ENCODE data around the gene CYP27A1.
"Not testable (repeated sequence)": the region's sequence is repeated elsewhere in the genome, so short reads cannot be mapped to it uniquely, and the experiment has no call there.

Gene CYP27A1

DNA sequence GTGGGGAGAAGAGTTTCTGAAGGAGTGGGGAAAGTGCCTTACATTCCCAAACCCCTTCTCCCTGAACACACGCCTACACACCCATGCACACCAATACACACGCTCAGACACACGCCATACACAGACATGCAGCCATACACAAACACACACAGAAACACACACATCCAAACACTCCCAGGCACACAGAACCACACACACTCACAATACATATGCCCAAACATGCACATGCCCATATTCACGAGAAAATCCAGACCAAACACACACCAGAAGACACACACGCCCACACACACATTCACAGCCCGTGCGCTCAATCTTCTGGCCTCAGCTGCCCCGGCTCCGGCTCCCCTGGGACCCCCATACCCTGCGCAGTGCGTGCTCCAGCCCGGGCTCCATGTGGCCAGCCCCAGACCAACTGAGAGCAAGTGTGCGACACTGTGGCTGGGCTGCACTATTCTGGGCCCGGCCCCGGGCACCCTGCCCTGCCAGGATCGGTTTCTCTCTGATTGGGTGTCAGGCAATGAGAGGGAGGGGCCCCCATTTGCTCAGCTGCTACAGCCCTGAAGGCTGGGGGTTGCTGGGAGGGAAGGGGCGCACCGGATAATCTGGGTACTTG is 49.5 kb downstream of the CYP27A1 start, which contains the start of gene PRKAG3:
Gene PRKAG3, minus strand, starts transcription at position 426 of the 613 bp plus-strand sequence.
- DNase-seq (ENCODE audit: low read depth in 2 of 2), result no peak

DNA sequence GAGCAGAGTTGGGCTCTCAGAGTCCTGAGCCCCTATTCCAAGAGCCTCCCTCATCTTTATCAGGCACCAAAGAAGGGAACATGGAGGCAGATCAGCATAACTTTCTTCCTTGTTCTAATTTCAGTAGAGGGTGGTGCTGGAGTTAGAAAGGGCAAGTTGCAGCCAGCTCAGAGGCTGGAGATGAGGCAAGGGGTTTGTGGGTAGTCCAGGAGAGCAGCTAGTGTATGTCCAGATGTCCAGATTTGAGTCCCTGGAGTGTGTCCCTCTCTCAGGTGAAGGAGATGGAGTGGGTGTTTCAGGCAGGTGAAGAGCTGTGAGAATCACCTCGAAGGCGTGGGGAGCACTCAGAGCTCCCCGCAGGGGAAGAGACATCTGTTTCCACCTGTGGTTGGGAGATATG is 50.1 kb downstream of the CYP27A1 start:
- no peak for DNase-seq (ENCODE audit: low read depth in 2 of 2)

DNA sequence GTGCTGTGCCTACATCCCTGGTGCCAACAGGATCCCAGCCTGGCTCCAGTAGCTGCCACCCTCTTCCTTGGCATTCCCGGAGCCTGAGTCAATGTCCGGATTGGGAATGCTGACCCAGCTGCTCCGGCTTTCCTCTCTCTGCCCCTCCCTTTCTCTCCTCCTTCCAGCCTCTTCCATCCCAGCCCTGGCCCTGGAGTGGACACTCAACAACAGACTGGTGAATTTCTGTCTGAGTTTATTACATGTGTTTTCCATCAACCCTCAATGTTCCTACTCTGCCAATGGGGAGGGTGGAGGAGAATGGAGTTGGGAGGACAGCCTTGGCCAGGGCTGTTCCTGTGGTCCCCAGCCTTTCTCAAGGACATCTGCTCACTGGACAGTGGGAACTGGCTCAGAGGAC is 50.6 kb downstream of the CYP27A1 start:
- no peak for DNase-seq (ENCODE audit: low read depth in 2 of 2)

DNA sequence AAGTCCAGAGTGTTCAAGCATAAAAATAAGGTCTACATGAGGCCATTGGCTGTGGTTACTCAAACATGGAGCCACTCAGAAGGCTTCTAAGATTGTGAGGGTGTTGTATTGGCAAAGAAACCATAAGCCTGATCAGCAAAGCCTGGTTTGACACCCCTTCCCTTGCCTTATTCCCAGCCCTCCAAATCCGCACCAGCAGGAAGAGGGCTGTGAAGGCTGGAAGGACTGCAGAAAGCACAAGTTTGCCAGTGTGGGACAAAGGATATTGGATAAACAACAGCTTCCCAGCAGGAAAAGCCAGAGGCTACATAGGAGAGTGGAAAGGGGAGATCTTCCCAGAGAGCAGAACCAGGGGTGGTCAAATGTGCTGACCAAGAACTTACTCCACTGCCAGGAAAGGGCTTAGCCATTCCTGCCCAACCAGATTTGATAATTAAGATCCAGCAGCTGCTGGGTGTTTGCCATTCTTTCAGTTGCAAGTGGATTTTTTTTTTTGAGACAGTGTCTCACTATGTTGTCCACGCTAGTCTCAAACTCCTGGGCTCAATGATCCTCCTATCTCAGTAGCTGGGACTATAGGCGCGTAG is 51.2 kb downstream of the CYP27A1 start:
- DNase-seq (ENCODE audit: low read depth in 2 of 2), result no peak

DNA sequence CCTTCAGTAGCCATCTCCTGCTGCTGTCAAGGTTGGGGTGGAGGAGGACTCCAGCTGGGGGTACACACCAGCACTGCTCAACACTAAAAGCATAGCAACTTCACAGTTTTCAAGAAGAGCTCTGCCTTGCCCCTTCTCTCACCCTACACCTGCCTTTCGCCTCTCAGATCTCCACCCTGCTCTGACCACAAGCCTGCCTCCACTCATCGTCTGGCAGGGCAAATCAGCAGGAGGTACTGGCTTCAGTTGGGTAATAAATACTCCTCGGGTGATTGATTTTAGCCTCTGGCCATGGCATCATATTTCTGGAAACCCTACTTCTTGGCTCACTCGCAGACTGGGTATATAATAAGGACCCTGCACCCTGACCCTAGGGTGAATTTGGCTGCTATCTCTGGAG is 52.7 kb downstream of the CYP27A1 start:
- DNase-seq (ENCODE audit: low read depth in 2 of 2), result no peak

DNA sequence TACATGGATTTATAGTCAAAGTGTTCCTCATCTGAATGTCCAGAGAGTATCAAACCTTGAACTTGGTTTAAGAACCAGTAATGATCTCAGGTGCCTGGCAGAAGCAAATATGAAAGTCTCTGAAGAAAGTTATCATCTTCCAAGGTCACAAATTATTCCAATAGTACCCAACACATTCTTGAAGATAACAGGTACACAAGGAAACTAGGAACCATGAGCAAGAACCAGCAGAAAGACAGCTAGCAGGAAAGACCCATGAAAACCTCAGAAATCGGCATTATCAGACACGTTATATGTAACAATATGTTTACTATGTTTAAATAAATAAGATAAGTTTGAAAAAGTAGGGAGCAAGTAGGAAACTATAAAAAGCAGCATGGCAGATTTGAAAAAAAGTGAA is 55.5 kb downstream of the CYP27A1 start:
- no peak for DNase-seq (ENCODE audit: low read depth in 2 of 2)

DNA sequence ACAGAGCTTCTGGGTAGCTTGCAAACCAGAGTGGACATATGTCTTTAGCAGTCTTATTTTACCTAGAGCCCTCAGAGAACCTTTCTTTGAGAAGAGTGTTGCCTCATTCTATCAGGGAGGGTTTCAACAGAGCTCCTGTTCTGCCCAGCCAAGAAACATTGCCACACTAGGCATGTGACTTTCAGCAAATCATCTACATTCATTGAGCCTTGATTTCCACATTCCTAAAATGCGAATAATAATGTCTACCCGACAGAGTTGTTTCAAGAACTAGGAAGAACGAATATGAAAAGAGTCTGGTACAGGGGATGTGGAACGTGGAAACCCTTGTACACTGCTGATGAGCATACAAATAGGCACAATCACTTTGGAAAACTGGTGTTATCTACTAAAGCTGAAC is 57.5 kb downstream of the CYP27A1 start:
- no peak for DNase-seq (ENCODE audit: low read depth in 2 of 2)

DNA sequence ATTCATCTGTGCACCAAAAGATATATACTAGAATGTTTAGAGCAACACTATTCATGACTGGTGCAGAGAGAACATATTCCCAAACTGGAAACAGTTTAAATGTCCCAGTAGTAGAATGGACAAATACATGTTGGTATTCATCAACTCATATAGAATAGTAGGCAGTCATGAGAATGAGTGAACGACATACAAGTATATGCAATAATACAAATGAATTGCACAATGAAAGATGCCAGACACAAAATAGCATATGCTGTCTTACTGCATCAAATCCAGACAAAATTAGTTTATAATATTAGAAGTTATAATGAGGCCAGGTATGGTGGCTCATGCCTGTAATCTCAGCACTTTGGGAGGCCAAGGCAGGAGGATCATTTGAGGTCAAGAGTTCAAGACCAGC is 57.9 kb downstream of the CYP27A1 start:
- no peak for DNase-seq (ENCODE audit: low read depth in 2 of 2)

DNA sequence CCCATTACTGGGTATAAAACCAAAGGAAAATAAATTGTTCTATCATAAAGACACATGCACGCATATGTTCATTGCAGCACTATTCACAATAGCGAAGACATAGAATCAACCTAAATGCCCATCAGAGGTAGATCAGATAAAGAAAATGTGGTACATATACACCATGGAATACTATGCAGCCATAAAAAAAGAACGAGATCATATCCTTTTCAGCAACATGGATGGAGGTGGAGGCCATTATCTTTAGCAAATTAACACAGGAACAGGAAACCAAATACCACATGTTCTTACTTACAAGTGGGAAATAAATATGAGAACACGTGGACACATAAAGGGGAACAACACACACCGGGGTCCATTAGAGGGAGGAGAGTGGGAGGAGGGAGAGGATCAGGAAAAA is 62.4 kb downstream of the CYP27A1 start:
- DNase-seq (ENCODE audit: low read depth in 2 of 2), result not testable (repeated sequence)

DNA sequence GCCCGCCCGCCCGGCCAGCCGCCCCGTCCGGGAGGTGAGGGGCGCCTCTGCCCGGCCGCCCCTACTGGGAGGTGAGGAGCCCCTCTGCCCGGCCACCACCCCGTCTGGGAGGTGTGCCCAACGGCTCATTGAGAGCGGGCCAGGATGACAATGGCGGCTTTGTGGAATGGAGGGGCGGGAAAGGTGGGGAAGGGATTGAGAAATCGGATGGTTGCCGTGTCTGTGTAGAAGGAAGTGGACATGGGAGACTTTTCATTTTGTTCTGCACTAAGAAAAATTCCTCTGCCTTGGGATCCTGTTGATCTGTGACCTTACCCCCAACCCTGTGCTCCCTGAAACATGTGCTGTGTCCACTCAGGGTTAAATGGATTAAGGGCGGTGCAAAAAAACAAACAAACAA is 65.0 kb downstream of the CYP27A1 start:
- not testable (repeated sequence) for DNase-seq (ENCODE audit: low read depth in 2 of 2)

DNA sequence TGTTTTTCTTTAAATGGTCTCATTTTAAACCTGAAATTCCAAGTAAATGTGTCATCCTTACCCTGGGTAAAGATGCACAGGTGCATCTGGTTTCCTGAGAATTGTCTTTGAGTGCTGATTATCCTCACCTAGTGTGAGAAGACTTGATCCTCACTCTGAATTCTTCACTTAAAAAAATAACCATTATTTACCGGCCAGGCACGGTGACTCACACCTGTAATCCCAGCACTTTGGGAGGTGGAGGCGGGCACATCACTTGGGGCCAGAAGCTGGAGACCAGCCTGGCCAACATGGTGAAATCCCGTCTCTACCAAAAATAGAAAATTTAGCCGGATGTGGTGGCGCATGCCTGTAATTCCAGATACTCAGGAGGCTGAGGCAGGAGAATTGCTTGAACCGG is 67.8 kb downstream of the CYP27A1 start:
- DNase-seq (ENCODE audit: low read depth in 2 of 2), result no peak

DNA sequence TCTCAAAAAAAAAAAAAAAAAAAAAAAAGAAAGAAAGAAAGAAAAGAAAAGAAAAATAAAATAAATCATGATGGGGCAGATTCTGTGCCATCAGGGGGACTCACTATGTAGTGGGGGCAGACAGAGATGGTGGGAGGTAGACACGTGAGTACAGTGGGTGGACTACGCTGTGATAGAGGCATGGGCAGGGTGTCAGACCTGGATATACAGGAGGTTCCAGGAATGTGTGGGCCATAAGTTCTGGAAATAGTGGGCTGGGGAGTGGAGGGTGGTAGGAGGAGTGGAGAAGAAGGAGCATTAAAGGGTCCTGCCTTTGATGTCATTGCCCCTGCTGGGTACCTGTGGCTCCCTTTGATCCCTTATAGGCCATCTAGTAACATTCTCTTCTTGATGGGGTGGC is 68.8 kb downstream of the CYP27A1 start:
- DNase-seq (ENCODE audit: low read depth in 2 of 2), result no peak

DNA sequence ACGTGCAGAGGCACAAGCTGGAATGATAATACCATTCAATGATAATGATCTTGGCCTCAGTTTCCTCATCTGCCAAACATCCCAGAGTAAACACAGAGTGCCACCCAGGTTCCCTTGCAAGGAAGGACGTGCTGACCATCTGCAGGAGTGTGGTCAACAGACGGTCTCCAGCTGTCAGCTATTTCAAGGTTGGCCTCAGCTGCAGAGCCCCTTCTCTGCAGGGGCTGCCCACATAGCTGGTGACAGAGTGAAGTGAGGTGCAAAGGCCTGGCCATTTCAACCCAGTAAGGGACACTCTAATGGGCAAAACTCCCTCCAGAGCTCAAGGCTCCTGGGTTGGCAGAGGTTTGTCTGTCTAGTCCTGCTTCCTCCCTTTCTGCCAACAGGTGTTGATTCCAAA is 69.3 kb downstream of the CYP27A1 start:
- no peak for DNase-seq (ENCODE audit: low read depth in 2 of 2)

DNA sequence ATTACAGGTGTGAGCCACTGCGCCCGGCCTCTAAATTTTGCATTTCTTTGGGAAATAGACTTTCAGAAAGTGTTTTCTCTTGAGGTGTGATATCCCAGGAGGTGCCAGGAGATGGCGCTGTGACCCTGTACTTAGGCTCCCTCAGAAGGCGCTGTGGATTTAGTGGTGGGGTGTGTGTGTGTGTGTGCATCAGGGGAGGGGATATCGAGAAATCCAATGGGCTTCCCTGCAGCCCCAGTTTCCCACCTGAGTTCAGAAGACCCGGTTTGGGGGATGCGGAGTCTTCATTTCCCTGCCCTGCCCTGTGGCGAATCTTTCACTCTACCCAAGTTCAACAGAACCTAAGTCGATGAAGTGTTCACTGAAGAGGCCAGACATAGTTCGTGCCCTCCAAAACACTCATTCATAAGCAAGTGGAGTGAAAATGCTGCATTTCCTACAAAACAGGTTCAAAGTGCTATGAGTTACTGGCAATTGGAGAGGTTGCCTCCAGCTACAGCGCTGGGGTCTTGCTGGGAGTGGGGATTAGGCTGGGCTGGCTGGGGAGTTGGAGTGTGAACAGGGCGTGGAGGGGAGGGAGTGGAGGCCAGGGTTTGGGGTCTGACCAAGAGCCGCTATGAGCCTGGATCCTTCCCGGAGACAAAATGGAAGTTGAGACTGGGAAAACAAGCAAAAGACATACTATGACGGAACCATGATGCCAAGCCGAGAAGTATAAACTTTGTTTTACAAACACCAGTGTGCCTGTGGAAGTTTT is 71.1 kb downstream of the CYP27A1 start:
- DNase-seq (ENCODE audit: low read depth in 2 of 2), result peak; percentile 27 to 58

DNA sequence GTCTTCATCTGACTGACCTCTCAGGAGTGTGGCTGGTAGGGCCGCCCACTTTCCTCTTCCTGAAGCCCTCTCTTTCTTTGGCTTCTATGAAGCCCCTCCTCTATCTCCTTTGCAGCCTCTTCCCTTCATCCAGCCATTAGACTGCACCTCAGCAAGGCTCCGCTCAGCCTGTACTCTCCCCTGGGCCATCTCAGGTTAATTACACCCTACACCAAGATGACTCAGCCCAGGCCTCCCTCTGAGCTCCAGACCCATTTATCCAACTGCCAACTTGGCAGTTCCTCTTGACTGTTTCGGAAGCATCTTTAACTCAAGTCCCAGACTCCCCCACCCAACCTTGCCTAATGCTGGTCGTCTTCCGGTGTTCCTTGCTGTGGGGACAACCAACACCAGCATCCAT is 71.8 kb downstream of the CYP27A1 start:
- DNase-seq (ENCODE audit: low read depth in 2 of 2), result no peak

DNA sequence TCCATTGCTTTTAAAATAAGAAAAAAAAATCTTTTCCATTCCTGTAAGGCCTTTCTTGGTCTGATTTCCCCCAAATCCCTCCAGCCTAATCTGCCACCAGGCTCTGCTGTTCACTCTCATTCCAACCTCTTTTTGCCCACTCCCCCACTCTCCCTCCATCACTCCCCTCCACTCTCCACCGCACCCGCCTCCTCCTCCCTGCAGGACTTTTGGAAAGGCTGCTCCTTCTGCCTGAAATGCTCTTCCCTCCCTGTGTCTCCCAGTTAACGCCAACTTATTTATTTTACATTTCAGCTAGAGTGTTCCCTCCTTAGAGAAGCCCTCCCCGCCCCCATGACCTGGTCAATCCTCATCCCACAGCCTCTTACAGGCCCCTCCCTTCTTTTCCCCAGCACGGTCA is 72.9 kb downstream of the CYP27A1 start:
- DNase-seq (ENCODE audit: low read depth in 2 of 2), result no peak

DNA sequence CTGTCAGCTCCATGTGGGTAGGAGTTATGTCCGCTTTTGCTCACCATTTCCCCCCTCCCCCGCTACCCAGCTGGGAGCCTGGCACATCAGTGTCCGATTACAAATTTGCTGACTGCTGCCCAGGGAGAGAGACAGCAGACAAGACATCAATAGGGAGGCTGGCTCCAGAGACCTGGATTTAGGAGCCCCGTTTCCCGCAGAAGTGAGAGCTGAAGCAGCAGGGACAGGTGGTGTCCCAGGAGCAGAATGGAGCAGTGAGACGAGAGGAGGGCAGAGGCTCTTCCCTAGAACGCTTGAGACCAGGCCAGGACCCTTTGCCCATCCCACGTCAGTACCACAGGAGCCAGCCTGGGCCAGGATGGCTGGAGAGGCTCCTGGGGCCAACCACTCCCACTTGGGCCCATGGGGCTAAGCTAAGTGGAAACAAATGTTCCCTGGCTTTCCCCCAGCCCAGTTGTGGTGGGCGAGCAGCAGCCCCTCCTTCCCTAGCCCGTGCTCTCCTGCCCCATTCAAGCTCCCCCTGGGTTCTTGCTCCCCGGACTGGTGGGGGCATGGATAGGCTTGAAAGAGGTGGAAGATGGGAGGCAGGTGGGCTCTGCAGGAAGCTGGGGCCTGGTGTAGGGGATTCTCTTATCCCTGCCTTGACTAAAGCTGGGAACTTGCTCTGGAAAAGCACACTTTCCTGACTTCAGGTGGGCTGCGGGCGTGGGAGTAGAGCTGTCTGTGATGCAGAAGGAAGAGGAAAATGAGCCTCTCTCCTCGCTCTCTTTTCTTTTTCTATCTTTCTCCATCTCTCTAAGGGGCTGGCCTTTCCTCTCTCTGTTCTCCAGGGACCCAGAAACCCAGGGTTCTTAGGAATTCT is 73.6 kb downstream of the CYP27A1 start:
- no peak for DNase-seq (ENCODE audit: low read depth in 2 of 2)

DNA sequence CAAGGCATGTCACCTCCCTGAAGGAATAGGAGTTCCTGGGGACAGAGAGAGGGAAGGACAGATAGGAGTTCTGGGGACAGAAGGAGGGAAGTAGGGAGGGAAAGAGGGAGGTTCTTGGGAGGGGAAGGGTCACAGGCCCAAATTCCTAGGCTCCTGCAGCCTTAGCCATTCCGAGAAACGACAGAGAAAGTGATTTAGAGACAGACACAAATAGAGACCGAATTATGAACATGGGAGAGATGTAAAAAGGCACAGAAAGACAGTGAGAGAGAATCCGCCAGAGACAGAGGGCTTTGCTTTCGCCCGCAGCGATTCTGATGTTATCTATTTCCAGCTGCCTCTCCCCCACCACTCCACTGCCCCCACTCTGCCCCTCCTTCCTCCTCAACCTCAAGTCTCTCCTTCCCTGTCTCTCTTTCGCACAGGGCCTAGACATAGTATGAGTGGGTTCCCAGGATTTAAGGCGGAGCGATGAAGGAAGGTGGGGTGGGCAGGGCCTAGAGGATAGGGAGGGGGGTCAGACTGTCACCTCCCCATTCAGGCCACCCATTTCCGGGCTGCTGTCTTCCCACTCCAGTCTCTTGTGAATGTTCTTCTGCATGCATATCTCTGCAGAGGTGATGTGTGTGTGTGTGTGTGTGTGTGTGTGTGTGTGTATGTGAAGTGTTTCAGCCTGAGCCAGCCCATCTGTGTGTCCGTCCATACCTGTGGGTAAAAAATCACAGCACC is 74.4 kb downstream of the CYP27A1 start:
- no peak for DNase-seq (ENCODE audit: low read depth in 2 of 2)

DNA sequence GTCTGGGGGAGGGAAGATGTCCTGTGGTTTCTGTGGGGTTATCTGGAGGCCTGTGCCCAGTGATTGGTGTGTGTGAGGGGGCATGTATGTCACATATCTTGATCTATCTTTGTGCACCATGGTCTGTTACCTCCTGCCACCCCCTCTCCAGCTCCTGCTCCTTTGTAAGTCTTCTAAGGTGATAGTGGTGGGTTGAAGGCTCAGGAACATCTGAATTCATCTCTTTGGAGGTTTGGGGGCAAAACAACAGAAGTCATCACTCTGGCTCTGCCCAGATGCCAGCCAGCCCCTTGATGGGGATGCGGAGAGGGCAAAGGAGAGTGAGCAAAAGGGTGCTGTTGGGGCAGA is 74.9 kb downstream of the CYP27A1 start:
- DNase-seq (ENCODE audit: low read depth in 2 of 2), result no peak

DNA sequence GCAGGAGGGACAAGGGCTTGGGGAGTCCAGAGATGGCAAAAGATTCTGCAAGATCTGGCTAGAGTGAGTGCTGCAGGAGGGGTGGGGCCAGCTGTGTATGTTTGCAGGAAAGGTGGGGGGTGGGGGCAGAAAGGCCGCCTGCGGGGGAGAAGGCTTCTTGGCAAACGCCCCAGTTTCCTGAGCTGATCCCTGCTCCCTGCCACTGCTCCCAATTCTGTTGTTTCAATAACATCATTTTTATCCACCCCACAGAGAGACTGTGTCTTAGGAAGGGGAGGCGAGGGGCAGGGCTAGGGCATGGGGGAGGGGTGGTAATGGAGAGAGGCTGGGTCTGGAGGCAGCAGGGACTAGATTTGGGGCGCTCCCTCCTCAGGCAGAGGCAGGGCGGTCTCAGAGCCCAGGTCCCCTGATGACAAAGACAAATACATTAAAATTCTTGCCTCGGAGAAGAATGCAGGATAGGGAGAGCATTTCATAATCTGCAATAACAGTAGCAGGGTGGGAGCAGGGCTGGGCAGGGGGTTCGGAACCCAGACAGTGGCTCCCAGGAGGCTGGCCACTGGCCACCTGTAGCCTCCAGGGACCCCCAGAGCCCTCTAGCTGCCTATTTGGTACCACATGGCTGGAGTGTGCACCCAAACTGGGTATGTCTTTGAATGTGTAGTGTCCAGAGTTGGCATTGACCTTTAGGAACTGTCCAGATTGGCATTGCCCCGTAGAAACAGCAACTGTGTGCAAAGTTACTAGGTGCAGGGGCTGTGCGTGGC is 75.6 kb downstream of the CYP27A1 start:
- no peak for DNase-seq (ENCODE audit: low read depth in 2 of 2)

DNA sequence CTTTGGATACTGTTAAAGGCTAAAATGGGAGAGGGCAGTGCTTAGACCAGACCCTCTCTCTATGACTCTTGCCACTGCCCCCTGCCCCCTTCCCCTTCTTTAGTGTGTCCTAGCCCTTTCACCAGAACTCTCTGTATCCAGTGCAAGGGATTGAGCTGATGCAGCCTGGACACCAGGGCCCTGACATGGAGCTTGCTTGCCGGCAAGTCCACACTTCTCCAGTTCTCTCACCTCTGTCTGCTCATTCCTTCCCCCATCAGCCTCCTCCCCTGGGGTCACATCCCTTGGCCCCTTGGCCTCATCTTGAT is 76.1 kb downstream of the CYP27A1 start:
- no peak for DNase-seq (ENCODE audit: low read depth in 2 of 2)
